Measurements from ENCODE around the gene THTPA.

The THTPA gene

GRCh38 chr14:23577710-23578392, 21.8 kb downstream of the THTPA start:
- TF ChIP-seq CTCF (conservative IDR thresholded peaks at IDR 0.05): no peak
- H3K27ac ChIP-seq: no peak overlapping the region

- H3K27ac ChIP-seq: no peak within 1 kb of the TSS
- no peak for TF ChIP-seq CTCF (conservative IDR thresholded peaks at IDR 0.05)
Observed at GRCh38 chr14:23578560-23579310, 22.7 kb downstream of the THTPA start, which contains the start of gene JPH4. TSS of gene JPH4 (minus strand) at chr14:23578790. CDS start at chr14:23577453, 1,337 bp downstream.

GRCh38 chr14:23579311-23579630, 23.2 kb downstream of the THTPA start:
- H3K27ac ChIP-seq: no peak overlapping the region
- TF ChIP-seq CTCF (conservative IDR thresholded peaks at IDR 0.05): no peak

GRCh38 chr14:23579739-23580138, 23.7 kb downstream of the THTPA start:
- H3K27ac ChIP-seq: no peak overlapping the region
- no peak for TF ChIP-seq CTCF (conservative IDR thresholded peaks at IDR 0.05)

- H3K27ac ChIP-seq: no peak overlapping the region
- TF ChIP-seq CTCF (conservative IDR thresholded peaks at IDR 0.05): no peak
Observed at GRCh38 chr14:23580152-23580926, 24.3 kb downstream of the THTPA start.

GRCh38 chr14:23580948-23581281, 24.8 kb downstream of the THTPA start:
- H3K27ac ChIP-seq: no peak overlapping the region
- no peak for TF ChIP-seq CTCF (conservative IDR thresholded peaks at IDR 0.05)

All from VCaP (cell line).